HG03439 (cell line): ENCODE data around the gene MRPS10.
A peak's percentile ranks its signal among the peaks of the same experiment; 100 is the strongest.

Experiments used
- ATAC-seq: cut with Tn5 transposase; IDR thresholded peaks from one replicate; pipeline ENCODE4 v1.9.1; 2021; ENCODE audit warnings: mild to moderate bottlenecking, moderate library complexity; ENCODE audit not compliant: unreplicated experiment

The MRPS10 gene

GRCh38 chr6:42217519-42218367 lies at the start of gene MRPS10:
MRPS10 (minus strand) TSS chr6:42217861; CDS start chr6:42217849, 12 bp downstream.
- peak; percentile 80 for ATAC-seq

GRCh38 chr6:42266538-42266937 lies 48.9 kb upstream of the MRPS10 start:
- no peak for ATAC-seq

- ATAC-seq = no peak
Observed at GRCh38 chr6:42264852-42265390, 47.3 kb upstream of the MRPS10 start.

- no peak for ATAC-seq
Observed at GRCh38 chr6:42264162-42264851, 46.6 kb upstream of the MRPS10 start.

GRCh38 chr6:42263165-42263728 lies 45.6 kb upstream of the MRPS10 start:
- ATAC-seq = no peak

- no peak for ATAC-seq
Observed at GRCh38 chr6:42260972-42261371, 43.3 kb upstream of the MRPS10 start.

- ATAC-seq = no peak
Observed at GRCh38 chr6:42260396-42260888, 42.8 kb upstream of the MRPS10 start.

GRCh38 chr6:42259841-42260395 lies 42.3 kb upstream of the MRPS10 start:
- no peak for ATAC-seq

- no peak for ATAC-seq
Observed at GRCh38 chr6:42259286-42259685, 41.6 kb upstream of the MRPS10 start.

- no peak for ATAC-seq
Observed at GRCh38 chr6:42257614-42258013, 40.0 kb upstream of the MRPS10 start.

- ATAC-seq = no peak
Observed at GRCh38 chr6:42257063-42257462, 39.4 kb upstream of the MRPS10 start.

GRCh38 chr6:42255050-42255449 lies 37.4 kb upstream of the MRPS10 start:
- ATAC-seq = no peak

- no peak for ATAC-seq
Observed at GRCh38 chr6:42254505-42254904, 36.8 kb upstream of the MRPS10 start.

GRCh38 chr6:42251911-42252637 lies 34.4 kb upstream of the MRPS10 start:
- no peak for ATAC-seq

- ATAC-seq = no peak
Observed at GRCh38 chr6:42251500-42251899, 33.8 kb upstream of the MRPS10 start.

GRCh38 chr6:42250274-42250931 lies 32.7 kb upstream of the MRPS10 start:
- ATAC-seq = no peak

GRCh38 chr6:42249279-42249678 lies 31.6 kb upstream of the MRPS10 start:
- no peak for ATAC-seq

GRCh38 chr6:42243046-42243445 lies 25.4 kb upstream of the MRPS10 start:
- ATAC-seq = no peak

- ATAC-seq = no peak
Observed at GRCh38 chr6:42241915-42242314, 24.3 kb upstream of the MRPS10 start.
